ENCODE data around the gene CCDC57. TPM values are rescaled to one million over a fixed set of nuclear protein-coding genes. Genes with fewer than 3 reads are reported as not detected.

The CCDC57 gene
- total RNA-seq, 1 experiment from 2014 or later = 31.0 TPM

GRCh38 chr17:82108496-82108945, 104.1 kb downstream of the CCDC57 start:
- Histone ChIP-seq H3K9me3 (no peaks in the 10 kb centered on the region), H3K4me1 (peaks cover 39% of the 10 kb centered on the region), H3K27me3 (replicated peaks; ENCODE audit: control insufficient read depth, insufficient read depth, low read length) (no peaks in the 10 kb centered on the region), H3K36me3 (ENCODE audit: control insufficient read depth, insufficient read depth, low read length) (no peaks in the 10 kb centered on the region), H3K4me3 (ENCODE audit: low read depth, low read length) (no peak overlapping the region)
- Mint-ChIP-seq H3K9me3 (ENCODE audit: unreplicated experiment) (no peaks in the 10 kb centered on the region), H3K27me3 (ENCODE audit: insufficient read depth, unreplicated experiment) (no peaks in the 10 kb centered on the region), H3K4me1 (ENCODE audit: low read depth, unreplicated experiment) (peaks cover 35% of the 10 kb centered on the region), H3K4me3 (ENCODE audit: unreplicated experiment) (no peak overlapping the region), H3K36me3 (ENCODE audit: insufficient read depth, unreplicated experiment) (peaks cover 61% of the 10 kb centered on the region), H3K27ac (ENCODE audit: unreplicated experiment) (no peak overlapping the region)
- no TSS peak for BruUV-seq (replicated peaks)
- TF ChIP-seq, protein P1, sequence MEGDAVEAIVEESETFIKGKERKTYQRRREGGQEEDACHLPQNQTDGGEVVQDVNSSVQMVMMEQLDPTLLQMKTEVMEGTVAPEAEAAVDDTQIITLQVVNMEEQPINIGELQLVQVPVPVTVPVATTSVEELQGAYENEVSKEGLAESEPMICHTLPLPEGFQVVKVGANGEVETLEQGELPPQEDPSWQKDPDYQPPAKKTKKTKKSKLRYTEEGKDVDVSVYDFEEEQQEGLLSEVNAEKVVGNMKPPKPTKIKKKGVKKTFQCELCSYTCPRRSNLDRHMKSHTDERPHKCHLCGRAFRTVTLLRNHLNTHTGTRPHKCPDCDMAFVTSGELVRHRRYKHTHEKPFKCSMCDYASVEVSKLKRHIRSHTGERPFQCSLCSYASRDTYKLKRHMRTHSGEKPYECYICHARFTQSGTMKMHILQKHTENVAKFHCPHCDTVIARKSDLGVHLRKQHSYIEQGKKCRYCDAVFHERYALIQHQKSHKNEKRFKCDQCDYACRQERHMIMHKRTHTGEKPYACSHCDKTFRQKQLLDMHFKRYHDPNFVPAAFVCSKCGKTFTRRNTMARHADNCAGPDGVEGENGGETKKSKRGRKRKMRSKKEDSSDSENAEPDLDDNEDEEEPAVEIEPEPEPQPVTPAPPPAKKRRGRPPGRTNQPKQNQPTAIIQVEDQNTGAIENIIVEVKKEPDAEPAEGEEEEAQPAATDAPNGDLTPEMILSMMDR (IDR thresholded peaks at IDR 0.05; ENCODE audit: insufficient read depth in 1 of 2, low read depth in 1 of 2, low read length in 1 of 2, severe bottlenecking in 1 of 2, unreplicated experiment in 1 of 2) = no peak
- POLR2A ChIA-PET = no interaction called here
- DNase-seq = no peak
- intact Hi-C loops (cut with micrococcal nuclease; ENCODE audit: unreplicated experiment) = no loop called here
- CTCF ChIA-PET = no interaction called here

DNA sequence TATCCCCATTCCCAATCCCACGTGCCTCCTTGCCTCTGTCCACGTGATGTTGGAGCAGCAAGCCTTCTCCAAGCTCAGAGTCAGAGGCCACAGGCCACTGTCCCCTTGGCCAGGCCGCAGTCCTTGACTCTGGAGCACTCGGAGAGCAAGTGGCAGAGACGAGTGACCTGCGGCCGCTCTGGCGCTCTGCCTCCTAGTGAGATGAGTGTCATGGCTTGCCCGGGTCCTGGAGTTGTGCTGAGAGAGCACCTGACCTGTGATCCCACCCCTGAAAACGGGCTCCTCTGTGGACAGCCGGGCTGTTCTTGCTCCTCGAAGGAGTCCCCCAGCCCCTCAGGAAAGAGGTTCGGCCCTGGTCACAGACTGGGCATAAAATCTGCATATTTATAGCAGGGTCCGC, 104.6 kb downstream of the CCDC57 start:
- H3K27me3 ChIP-seq (replicated peaks; ENCODE audit: control insufficient read depth, insufficient read depth, low read length) = no peaks in the 10 kb centered on the region
- Mint-ChIP-seq H3K27me3 (ENCODE audit: insufficient read depth, unreplicated experiment) (no peaks in the 10 kb centered on the region), H3K27ac (ENCODE audit: unreplicated experiment) (no peak overlapping the region), H3K4me1 (ENCODE audit: low read depth, unreplicated experiment) (peaks cover 39% of the 10 kb centered on the region), H3K9me3 (ENCODE audit: unreplicated experiment) (no peaks in the 10 kb centered on the region), H3K4me3 (ENCODE audit: unreplicated experiment) (no peak overlapping the region), H3K36me3 (ENCODE audit: insufficient read depth, unreplicated experiment) (peaks cover 66% of the 10 kb centered on the region)
- H3K4me1 ChIP-seq = peaks cover 44% of the 10 kb centered on the region
- intact Hi-C loops (cut with micrococcal nuclease; ENCODE audit: unreplicated experiment) = no loop called here
- ChIA-PET CTCF (no interaction called here), POLR2A (no interaction called here)
- H3K9me3 ChIP-seq = no peaks in the 10 kb centered on the region
- DNase-seq = no peak
- no peak overlapping the region for H3K4me3 ChIP-seq (ENCODE audit: low read depth, low read length)
- TF ChIP-seq, protein P1 (IDR thresholded peaks at IDR 0.05; ENCODE audit: insufficient read depth in 1 of 2, low read depth in 1 of 2, low read length in 1 of 2, severe bottlenecking in 1 of 2, unreplicated experiment in 1 of 2) = no peak
- no peaks in the 10 kb centered on the region for H3K36me3 ChIP-seq (ENCODE audit: control insufficient read depth, insufficient read depth, low read length)
- no TSS peak for BruUV-seq (replicated peaks)

- DNase-seq = peak; percentile 42 to 45
- intact Hi-C loops (cut with micrococcal nuclease; ENCODE audit: unreplicated experiment) = no loop called here
These were observed 105.2 kb downstream of the CCDC57 start for GRCh38 chr17:82107341-82107860.

More at GRCh38 chr17:82107341-82107860, 105.2 kb downstream of the CCDC57 start:
- peaks cover 42% of the 10 kb centered on the region for H3K4me1 Mint-ChIP-seq (ENCODE audit: low read depth, unreplicated experiment)
- ChIA-PET POLR2A (interaction anchor here (1.9 kb wide), 1 partner anchor 70 kb away, joined by 6 read pairs; the partner anchor contains the start of gene DCXR), CTCF (no interaction called here)
- BruUV-seq (replicated peaks) = no TSS peak
- peaks cover 50% of the 10 kb centered on the region for H3K4me1 ChIP-seq
- H3K27me3 Mint-ChIP-seq (ENCODE audit: insufficient read depth, unreplicated experiment) = no peaks in the 10 kb centered on the region
- peaks cover 72% of the 10 kb centered on the region for H3K36me3 Mint-ChIP-seq (ENCODE audit: insufficient read depth, unreplicated experiment)
- H3K27me3 ChIP-seq (replicated peaks; ENCODE audit: control insufficient read depth, insufficient read depth, low read length) = no peaks in the 10 kb centered on the region
- H3K27ac Mint-ChIP-seq (ENCODE audit: unreplicated experiment) = no peak overlapping the region
- H3K9me3 Mint-ChIP-seq (ENCODE audit: unreplicated experiment) = no peaks in the 10 kb centered on the region
- TF ChIP-seq, protein P1 (IDR thresholded peaks at IDR 0.05; ENCODE audit: insufficient read depth in 1 of 2, low read depth in 1 of 2, low read length in 1 of 2, severe bottlenecking in 1 of 2, unreplicated experiment in 1 of 2) = peak in 1 of 2 experiments; percentile 29
- H3K36me3 ChIP-seq (ENCODE audit: control insufficient read depth, insufficient read depth, low read length) = no peaks in the 10 kb centered on the region
- H3K4me3 ChIP-seq (ENCODE audit: low read depth, low read length) = no peak overlapping the region
- H3K9me3 ChIP-seq = no peaks in the 10 kb centered on the region
- no peak overlapping the region for H3K4me3 Mint-ChIP-seq (ENCODE audit: unreplicated experiment)
